ENCODE results near the gene CCL17. TPM values are rescaled to one million over a fixed set of nuclear protein-coding genes. Genes with fewer than 3 reads are reported as not detected.
"Not testable (repeated sequence)": the region's sequence is repeated elsewhere in the genome, so short reads cannot be mapped to it uniquely, and the experiment has no call there.

Gene CCL17
- total and polyA plus RNA-seq, 4 donors: not detected

DNA sequence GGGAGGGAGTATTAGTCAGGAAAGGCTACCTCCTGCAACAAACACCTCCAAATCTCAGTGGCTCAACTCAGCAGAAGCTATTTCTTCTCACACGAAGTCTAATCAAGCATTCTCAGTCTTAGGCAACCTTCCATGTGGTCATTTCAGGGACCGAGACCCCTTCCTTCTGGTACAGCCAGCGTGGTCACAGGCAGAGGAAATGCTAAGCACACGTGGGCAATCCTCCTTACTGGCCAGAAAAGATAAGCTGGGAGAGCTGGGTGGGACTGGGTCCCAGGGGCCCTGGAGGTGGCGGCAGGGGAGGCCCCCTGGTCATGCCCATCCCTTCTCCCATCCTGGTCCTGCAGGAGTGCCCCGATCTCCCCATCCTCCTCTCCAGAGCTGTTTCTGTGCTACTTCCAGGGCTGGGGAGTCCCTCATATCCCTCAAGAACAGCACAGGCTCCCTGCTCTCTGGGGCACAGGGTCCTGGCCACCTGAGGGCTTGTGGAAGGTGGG is 38.0 kb upstream of the CCL17 start:
- no peaks in the 10 kb centered on the region for H3K9me3 ChIP-seq (ENCODE audit: control insufficient read depth, insufficient read depth, low read length)
- WGBS (ENCODE audit: insufficient coverage): 73% methylated on average over 4 of the region's 6 CpGs
- no peak for DNase-seq (ENCODE audit: low read depth in 4 of 6, low spot score in 6 of 6)
- peaks cover 8% of the 10 kb centered on the region for H3K4me1 ChIP-seq (ENCODE audit: control insufficient read depth, insufficient read depth, low read length)
- no peaks in the 10 kb centered on the region for H3K27me3 ChIP-seq (ENCODE audit: control insufficient read depth, insufficient read depth, low read length)
- H3K36me3 ChIP-seq (ENCODE audit: control insufficient read depth, insufficient read depth, low read length): no peaks in the 10 kb centered on the region
- H3K4me3 ChIP-seq (ENCODE audit: low read depth, low read length): no peak overlapping the region
- H3K27ac ChIP-seq (ENCODE audit: low read depth, low read length): no peak overlapping the region

DNA sequence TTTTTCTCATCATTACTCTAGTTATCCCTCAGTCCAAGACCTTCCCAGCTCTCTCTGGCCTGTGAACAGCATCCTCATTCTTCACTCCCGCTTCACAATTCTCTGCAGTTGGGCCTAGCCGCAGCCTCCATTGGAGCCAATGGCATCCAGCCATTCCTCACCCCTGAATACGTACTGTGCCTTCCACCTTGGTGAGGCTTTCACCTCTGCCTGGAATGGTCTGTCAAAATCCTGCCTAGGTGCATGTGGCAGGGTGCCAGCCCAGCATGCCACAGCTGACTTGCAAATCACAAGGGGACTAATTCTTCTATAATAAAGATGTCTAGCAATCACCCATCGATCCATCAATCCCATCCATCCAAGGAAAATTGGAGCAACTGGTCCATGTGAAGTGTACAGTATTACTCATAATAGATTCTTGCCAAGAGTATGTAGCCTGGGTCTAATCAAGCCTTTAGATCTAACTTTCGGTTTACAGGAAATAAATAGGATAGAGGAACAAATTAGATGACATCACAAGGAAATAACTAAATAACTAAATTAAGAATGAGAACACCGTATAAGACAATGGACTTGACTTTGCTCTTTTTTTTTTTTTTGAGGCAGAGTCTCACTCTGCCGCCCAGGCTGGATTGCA is 37.3 kb upstream of the CCL17 start:
- H3K4me3 ChIP-seq (ENCODE audit: low read depth, low read length): no peak overlapping the region
- H3K4me1 ChIP-seq (ENCODE audit: control insufficient read depth, insufficient read depth, low read length): peaks cover 15% of the 10 kb centered on the region
- 86% methylated on average over 4 of the region's 7 CpGs for WGBS (ENCODE audit: insufficient coverage)
- no peak overlapping the region for H3K27ac ChIP-seq (ENCODE audit: low read depth, low read length)
- no peaks in the 10 kb centered on the region for H3K27me3 ChIP-seq (ENCODE audit: control insufficient read depth, insufficient read depth, low read length)
- no peaks in the 10 kb centered on the region for H3K36me3 ChIP-seq (ENCODE audit: control insufficient read depth, insufficient read depth, low read length)
- no peak for DNase-seq (ENCODE audit: low read depth in 4 of 6, low spot score in 6 of 6)
- no peaks in the 10 kb centered on the region for H3K9me3 ChIP-seq (ENCODE audit: control insufficient read depth, insufficient read depth, low read length)

DNA sequence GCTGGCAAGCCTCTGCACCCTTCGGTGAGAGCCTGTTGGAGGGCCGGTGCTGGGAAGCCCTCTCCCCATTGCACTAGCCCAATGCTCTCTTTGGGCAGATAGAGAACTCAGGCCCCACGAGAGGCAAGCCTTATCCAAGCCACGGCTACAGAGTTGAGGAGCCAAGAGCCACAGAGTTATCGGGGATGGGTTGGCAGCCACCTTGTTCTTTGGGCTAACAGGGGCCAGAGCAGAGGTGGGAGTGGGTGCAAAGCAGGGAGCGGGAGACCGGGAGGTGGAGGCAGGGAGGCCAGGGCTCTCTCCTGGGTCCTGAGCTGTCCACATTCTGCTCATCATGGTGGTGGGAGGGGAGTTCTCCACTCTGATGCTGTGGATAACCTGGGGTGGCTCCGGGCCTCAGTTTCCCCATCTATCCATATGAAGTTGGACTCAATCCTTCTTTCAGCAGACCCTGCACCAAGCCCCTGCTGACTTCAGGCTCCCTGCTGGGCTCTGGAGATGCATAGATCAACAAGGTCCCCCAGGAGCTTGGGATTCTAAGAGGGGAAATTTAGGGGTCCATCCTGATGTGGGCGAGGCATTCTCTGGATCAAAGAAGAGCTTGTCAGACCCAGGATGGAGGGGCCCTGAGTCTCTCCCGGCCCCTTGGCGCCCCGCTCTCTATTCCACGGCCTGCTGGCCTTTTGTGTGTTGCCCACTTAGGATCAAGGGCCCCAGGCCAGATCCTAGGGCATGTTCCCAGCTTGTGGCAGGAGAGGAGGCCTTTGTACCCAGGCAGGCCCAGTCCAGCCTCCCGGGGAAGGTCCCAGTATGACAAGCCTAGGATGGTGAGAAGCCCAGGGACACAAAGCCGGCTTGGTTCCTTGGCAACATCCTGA is 32.8 kb upstream of the CCL17 start:
- WGBS (ENCODE audit: insufficient coverage): 50% methylated on average over 12 of the region's 15 CpGs
- no peak for DNase-seq (ENCODE audit: low read depth in 4 of 6, low spot score in 6 of 6)
- peaks cover 37% of the 10 kb centered on the region for H3K4me1 ChIP-seq (ENCODE audit: control insufficient read depth, insufficient read depth, low read length)
- H3K9me3 ChIP-seq (ENCODE audit: control insufficient read depth, insufficient read depth, low read length): no peaks in the 10 kb centered on the region
- no peaks in the 10 kb centered on the region for H3K27me3 ChIP-seq (ENCODE audit: control insufficient read depth, insufficient read depth, low read length)
- H3K27ac ChIP-seq (ENCODE audit: low read depth, low read length): peak overlapping the region; percentile 89
- H3K36me3 ChIP-seq (ENCODE audit: control insufficient read depth, insufficient read depth, low read length): no peaks in the 10 kb centered on the region
- H3K4me3 ChIP-seq (ENCODE audit: low read depth, low read length): peak overlapping the region; percentile 68

DNA sequence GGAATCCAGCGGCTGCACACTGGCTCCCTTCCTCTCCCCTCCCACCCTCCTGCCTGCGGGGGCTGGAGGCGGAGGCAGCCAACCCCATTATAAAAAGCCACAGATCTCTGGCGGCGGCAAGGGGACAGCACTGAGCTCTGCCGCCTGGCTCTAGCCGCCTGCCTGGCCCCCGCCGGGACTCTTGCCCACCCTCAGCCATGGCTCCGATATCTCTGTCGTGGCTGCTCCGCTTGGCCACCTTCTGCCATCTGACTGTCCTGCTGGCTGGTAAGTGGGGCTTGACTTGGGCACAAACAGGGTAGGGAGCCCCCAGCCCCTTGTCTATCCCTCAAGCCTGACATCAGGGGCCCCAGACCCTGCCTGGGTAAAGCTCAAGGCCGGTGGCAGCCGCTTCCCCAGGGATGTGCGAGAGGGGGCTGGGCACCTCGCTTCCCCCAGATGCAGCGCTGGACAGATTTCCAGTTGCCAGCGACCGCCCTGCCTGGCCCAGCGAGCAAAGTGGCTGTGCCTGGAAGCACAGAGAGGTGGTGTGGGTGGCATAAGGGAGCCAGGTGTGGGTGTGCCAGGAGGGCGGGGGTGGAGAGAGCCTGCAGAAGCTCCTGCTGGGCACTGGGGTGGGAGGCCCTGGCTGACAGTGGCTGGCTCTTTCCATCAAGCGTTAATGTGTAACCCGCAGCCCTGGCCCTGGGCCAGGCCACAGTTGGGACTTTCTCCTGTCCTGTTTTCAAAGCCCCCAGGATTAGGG is 32.0 kb upstream of the CCL17 start, which contains the start of gene CX3CL1:
Gene CX3CL1, plus strand, starts transcription at position 119 of the 745 bp plus-strand sequence. Its CDS starts 79 bp downstream, at position 198.
- peak; percentile 68 to 97 (median 78) for DNase-seq (ENCODE audit: low read depth in 4 of 6, low spot score in 6 of 6)
- Histone ChIP-seq H3K36me3 (ENCODE audit: control insufficient read depth, insufficient read depth, low read length) (no peaks in the 10 kb centered on the region), H3K9me3 (ENCODE audit: control insufficient read depth, insufficient read depth, low read length) (no peaks in the 10 kb centered on the region), H3K4me3 (ENCODE audit: low read depth, low read length) (peak within 1 kb of the TSS; percentile 68), H3K27me3 (ENCODE audit: control insufficient read depth, insufficient read depth, low read length) (no peaks in the 10 kb centered on the region), H3K27ac (ENCODE audit: low read depth, low read length) (peak within 1 kb of the TSS; percentile 89), H3K4me1 (ENCODE audit: control insufficient read depth, insufficient read depth, low read length) (peaks cover 40% of the 10 kb centered on the region)
- WGBS (ENCODE audit: insufficient coverage): 3% methylated on average over 23 of the region's 23 CpGs

DNA sequence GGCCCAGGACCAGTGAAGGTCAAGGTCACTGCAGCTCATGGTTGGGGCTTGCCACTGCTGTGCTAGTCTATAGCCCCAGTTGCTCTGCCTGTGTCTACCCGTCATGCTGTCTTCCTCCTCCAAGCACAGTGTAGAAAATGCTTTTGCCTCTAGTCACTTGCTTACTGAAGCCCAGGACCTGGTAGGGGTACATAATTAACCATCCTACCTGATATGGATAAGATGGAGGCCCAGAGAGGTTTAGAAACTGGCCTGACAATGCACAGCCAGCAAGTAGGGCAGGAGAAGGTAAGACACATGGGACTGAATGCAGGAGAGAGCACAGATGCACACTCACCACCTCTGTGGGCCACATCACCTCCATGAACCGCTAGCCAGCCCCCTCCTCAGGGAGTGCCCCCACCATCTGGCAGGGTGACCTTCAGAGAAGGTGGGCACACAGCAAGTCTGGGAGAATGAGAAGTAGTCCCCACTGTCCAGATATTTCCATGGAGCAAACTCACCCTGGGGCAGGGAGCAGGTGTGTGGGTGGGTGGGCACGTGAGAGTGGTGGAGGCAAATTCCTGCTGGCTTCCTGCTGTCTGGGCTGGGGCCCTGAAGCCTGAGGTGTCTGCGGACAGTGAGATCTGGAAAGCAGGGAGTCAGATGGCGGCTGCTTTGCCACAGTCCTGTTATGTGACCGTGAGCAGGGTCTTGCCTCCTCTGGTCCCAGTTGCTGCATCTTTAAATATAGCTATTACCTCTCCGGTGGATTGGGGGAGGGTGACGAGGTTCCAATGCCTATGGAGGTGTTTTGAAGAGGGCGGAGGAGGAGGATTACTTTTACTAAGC is 31.2 kb upstream of the CCL17 start:
- WGBS (ENCODE audit: insufficient coverage): 45% methylated on average over 2 of the region's 9 CpGs
- Histone ChIP-seq H3K4me3 (ENCODE audit: low read depth, low read length) (peak overlapping the region; percentile 68), H3K9me3 (ENCODE audit: control insufficient read depth, insufficient read depth, low read length) (no peaks in the 10 kb centered on the region), H3K27ac (ENCODE audit: low read depth, low read length) (peak overlapping the region; percentile 89), H3K4me1 (ENCODE audit: control insufficient read depth, insufficient read depth, low read length) (peaks cover 40% of the 10 kb centered on the region), H3K36me3 (ENCODE audit: control insufficient read depth, insufficient read depth, low read length) (no peaks in the 10 kb centered on the region), H3K27me3 (ENCODE audit: control insufficient read depth, insufficient read depth, low read length) (no peaks in the 10 kb centered on the region)
- peak in 1 of 6 donors; percentile 21 for DNase-seq (ENCODE audit: low read depth in 4 of 6, low spot score in 6 of 6)

DNA sequence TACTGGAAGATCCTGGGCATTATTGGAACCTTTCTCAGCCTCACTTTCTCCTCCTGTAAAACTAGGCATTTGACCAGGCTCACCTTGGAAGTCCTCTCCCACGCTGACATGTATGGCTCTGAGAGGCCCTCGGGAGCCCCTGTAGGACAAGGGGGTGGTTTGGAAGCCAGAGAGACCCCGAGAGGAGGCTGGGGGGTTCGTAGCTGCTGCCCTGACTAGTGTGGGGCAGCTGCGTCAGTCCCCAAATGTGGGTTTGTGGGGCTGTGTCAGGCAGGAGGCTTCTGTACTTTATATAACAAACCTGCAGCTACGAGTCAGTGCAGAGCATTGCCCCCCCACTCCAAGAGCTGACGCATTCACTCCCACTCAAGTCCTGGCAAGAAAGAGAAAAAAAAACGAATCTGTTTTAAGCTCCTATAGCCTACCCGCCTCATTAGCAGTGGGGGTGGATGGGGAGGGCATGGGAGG is 30.5 kb upstream of the CCL17 start:
- peaks cover under 1% of the 10 kb centered on the region for H3K36me3 ChIP-seq (ENCODE audit: control insufficient read depth, insufficient read depth, low read length)
- no peaks in the 10 kb centered on the region for H3K9me3 ChIP-seq (ENCODE audit: control insufficient read depth, insufficient read depth, low read length)
- peak overlapping the region; percentile 25 for H3K27ac ChIP-seq (ENCODE audit: low read depth, low read length)
- H3K4me3 ChIP-seq (ENCODE audit: low read depth, low read length): peak overlapping the region; percentile 68
- 75% methylated on average over 3 of the region's 9 CpGs for WGBS (ENCODE audit: insufficient coverage)
- no peaks in the 10 kb centered on the region for H3K27me3 ChIP-seq (ENCODE audit: control insufficient read depth, insufficient read depth, low read length)
- DNase-seq (ENCODE audit: low read depth in 4 of 6, low spot score in 6 of 6): peak in 1 of 6 donors; percentile 62
- H3K4me1 ChIP-seq (ENCODE audit: control insufficient read depth, insufficient read depth, low read length): peaks cover 40% of the 10 kb centered on the region

DNA sequence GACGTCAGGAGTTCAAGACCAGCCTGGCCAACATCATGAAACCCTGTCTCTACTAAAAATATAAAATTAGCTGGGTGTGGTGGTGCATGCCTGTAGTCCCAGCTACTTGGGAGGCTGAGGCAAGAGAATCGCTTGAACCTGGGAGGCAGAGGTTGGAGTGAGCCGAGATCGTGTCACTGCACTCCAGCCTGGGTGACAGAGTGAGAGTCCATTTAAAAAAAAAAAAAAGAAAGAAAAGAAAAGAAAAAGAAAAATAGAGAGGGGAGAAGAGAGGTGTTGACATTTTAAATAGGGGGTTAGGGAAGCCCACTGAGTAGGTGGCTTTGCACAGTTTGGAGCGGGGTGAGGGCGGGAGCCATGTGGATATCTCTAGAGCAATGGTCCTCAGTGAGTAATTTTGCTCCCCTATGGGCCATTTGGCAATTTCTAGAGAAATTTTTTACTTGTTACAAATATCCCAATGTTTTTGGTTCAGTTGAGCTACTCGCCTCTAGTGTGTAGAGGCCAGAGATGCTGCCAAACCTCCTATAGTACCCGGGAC is 29.6 kb upstream of the CCL17 start:
- H3K9me3 ChIP-seq (ENCODE audit: control insufficient read depth, insufficient read depth, low read length); H3K27ac ChIP-seq (ENCODE audit: low read depth, low read length); H3K4me3 ChIP-seq (ENCODE audit: low read depth, low read length); H3K27me3 ChIP-seq (ENCODE audit: control insufficient read depth, insufficient read depth, low read length); H3K36me3 ChIP-seq (ENCODE audit: control insufficient read depth, insufficient read depth, low read length); DNase-seq (ENCODE audit: low read depth in 4 of 6, low spot score in 6 of 6): not testable (repeated sequence)
- 93% methylated on average over 4 of the region's 8 CpGs for WGBS (ENCODE audit: insufficient coverage)
- peaks cover 40% of the 10 kb centered on the region for H3K4me1 ChIP-seq (ENCODE audit: control insufficient read depth, insufficient read depth, low read length)

DNA sequence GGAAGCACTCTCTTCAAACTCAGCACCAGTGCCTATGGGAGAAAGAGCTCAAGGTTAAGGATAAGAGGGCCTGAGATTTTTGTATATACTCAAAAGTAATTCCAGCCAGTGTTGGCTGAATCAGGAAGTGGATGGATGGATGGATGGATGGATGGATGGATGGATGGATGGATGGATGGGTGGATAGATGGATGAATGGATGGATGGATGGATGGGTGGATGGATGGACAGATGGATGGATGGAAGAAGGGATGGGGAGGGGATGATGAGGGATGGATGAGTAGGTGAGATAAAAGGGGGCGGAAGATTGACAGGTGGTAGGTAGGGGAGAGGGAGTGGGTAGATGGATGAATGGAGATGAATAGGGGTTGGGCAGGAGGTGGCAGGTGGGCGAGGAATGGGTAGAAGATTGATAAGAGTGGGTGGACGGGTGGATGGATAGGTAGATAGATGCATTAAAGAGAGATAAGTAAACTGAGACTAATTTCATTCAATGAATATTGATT is 28.2 kb upstream of the CCL17 start:
- Histone ChIP-seq H3K36me3 (ENCODE audit: control insufficient read depth, insufficient read depth, low read length) (peaks cover 17% of the 10 kb centered on the region), H3K4me3 (ENCODE audit: low read depth, low read length) (no peak overlapping the region), H3K4me1 (ENCODE audit: control insufficient read depth, insufficient read depth, low read length) (peaks cover 46% of the 10 kb centered on the region), H3K27me3 (ENCODE audit: control insufficient read depth, insufficient read depth, low read length) (no peaks in the 10 kb centered on the region), H3K9me3 (ENCODE audit: control insufficient read depth, insufficient read depth, low read length) (no peaks in the 10 kb centered on the region), H3K27ac (ENCODE audit: low read depth, low read length) (no peak overlapping the region)
- WGBS (ENCODE audit: insufficient coverage): 94% methylated on average over 2 of the region's 3 CpGs
- no peak for DNase-seq (ENCODE audit: low read depth in 4 of 6, low spot score in 6 of 6)

All from spinal cord (tissue), 10 donors.